HG03354 (cell line): ENCODE measurements around the gene BORCS6.
A peak's percentile ranks its signal among the peaks of the same experiment; 100 is the strongest.

Experiments
- ATAC-seq: cut with Tn5 transposase; IDR thresholded peaks from one replicate; pipeline ENCODE4 v1.9.1; 2021; ENCODE audit warnings: mild to moderate bottlenecking; ENCODE audit not compliant: unreplicated experiment, poor library complexity, severe bottlenecking

Gene BORCS6

GRCh38 chr17:8146381-8147140 is 43.4 kb downstream of the BORCS6 start:
- no peak for ATAC-seq

GRCh38 chr17:8145811-8146210 is 44.2 kb downstream of the BORCS6 start:
- ATAC-seq, result no peak

GRCh38 chr17:8144401-8145231 is 45.4 kb downstream of the BORCS6 start:
- no peak for ATAC-seq

GRCh38 chr17:8143581-8144400 is 46.2 kb downstream of the BORCS6 start:
- no peak for ATAC-seq

- ATAC-seq, result no peak
Measured at GRCh38 chr17:8142887-8143580, 46.9 kb downstream of the BORCS6 start.

GRCh38 chr17:8142158-8142886 is 47.7 kb downstream of the BORCS6 start:
- ATAC-seq, result no peak

GRCh38 chr17:8141741-8142140 is 48.2 kb downstream of the BORCS6 start:
- ATAC-seq, result no peak

- no peak for ATAC-seq
Measured at GRCh38 chr17:8141045-8141444, 48.9 kb downstream of the BORCS6 start.

- no peak for ATAC-seq
Measured at GRCh38 chr17:8140065-8141029, 49.6 kb downstream of the BORCS6 start.

GRCh38 chr17:8138672-8139371 is 51.2 kb downstream of the BORCS6 start:
- peak; percentile 86 for ATAC-seq

GRCh38 chr17:8138374-8138671 is 51.7 kb downstream of the BORCS6 start:
- no peak for ATAC-seq
